Measurements from ENCODE around the gene RPL28.

DNA sequence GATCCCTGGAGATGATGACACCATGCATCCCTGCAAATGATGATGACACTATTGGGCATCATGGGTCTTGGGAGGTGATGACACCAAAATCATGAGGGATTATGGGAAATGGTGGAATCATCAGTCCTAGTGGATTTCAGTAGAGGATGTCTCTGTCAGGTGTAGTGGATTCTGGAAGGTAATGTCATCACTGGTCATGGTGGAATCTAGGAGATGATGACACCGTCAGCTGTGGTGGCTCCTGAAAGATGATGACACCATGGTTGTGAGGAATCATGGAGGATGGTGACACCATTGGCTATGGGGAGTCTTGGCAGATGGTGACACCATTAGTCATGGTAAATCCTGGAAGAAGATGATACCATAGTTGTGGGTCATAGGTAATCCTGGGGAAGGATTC is 45.5 kb downstream of the RPL28 start:
- TF ChIP-seq, protein P1, sequence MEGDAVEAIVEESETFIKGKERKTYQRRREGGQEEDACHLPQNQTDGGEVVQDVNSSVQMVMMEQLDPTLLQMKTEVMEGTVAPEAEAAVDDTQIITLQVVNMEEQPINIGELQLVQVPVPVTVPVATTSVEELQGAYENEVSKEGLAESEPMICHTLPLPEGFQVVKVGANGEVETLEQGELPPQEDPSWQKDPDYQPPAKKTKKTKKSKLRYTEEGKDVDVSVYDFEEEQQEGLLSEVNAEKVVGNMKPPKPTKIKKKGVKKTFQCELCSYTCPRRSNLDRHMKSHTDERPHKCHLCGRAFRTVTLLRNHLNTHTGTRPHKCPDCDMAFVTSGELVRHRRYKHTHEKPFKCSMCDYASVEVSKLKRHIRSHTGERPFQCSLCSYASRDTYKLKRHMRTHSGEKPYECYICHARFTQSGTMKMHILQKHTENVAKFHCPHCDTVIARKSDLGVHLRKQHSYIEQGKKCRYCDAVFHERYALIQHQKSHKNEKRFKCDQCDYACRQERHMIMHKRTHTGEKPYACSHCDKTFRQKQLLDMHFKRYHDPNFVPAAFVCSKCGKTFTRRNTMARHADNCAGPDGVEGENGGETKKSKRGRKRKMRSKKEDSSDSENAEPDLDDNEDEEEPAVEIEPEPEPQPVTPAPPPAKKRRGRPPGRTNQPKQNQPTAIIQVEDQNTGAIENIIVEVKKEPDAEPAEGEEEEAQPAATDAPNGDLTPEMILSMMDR (IDR thresholded peaks at IDR 0.05; ENCODE audit: borderline replicate concordance, extremely low read depth, low read length, poor library complexity, severe bottlenecking), result no peak
- no peak for TF ChIP-seq EZH2 (IDR thresholded peaks at IDR 0.05; ENCODE audit: borderline replicate concordance, low read depth, low read length, severe bottlenecking)
